Esophagus (tissue), 2 donors: Measurements from ENCODE around the gene FAM13A. TPM values are rescaled to one million over a fixed set of nuclear protein-coding genes. Genes with fewer than 3 reads are reported as not detected.

Experiments
- H3K27ac ChIP-seq, 2 donors: one replicate each; pipeline ENCODE4 v1.5.1; 2013; ENCODE audit warnings: low read depth in 2 of 2, mild to moderate bottlenecking in 2 of 2, inconsistent platforms in 1 of 2, low read length in 1 of 2, moderate library complexity in 1 of 2
- H3K27me3 ChIP-seq, 2 donors: one replicate each; pipeline ENCODE4 v1.6.1; 2013; ENCODE audit warnings: low read length in 2 of 2, control low read depth in 1 of 2, mild to moderate bottlenecking in 1 of 2; ENCODE audit not compliant: insufficient read depth in 2 of 2, control insufficient read depth in 1 of 2
- H3K36me3 ChIP-seq, 2 donors: one replicate each; pipeline ENCODE4 v1.6.1; 2013; ENCODE audit warnings: low read length in 1 of 2; ENCODE audit not compliant: control insufficient read depth in 2 of 2, insufficient read depth in 2 of 2
- H3K4me1 ChIP-seq, 2 donors: one replicate each; pipeline ENCODE4 v1.6.1; 2013; ENCODE audit warnings: low read length in 1 of 2; ENCODE audit not compliant: control insufficient read depth in 2 of 2, insufficient read depth in 2 of 2
- H3K4me3 ChIP-seq, 2 donors: one replicate each; pipeline ENCODE4 v1.5.1; 2013; ENCODE audit warnings: low read length in 2 of 2, mild to moderate bottlenecking in 2 of 2, low read depth in 1 of 2, moderate library complexity in 1 of 2
- H3K9me3 ChIP-seq, 2 donors: one replicate each; pipeline ENCODE4 v1.6.1; 2013; ENCODE audit warnings: mild to moderate bottlenecking in 2 of 2, low read depth in 1 of 2, low read length in 1 of 2, moderate library complexity in 1 of 2; ENCODE audit not compliant: control insufficient read depth in 2 of 2, insufficient read depth in 1 of 2
- WGBS, 2 donors: extraction: QIAGEN DNeasy Blood & Tissue Kit; methylation state at CpG; one replicate each; pipeline ENCODE4 v1.1.7; 2013; 5-methylcytosine and 5-hydroxymethylcytosine counted together
- polyA plus RNA-seq, 2 donors: library from polyadenylated mRNA; stranded (reverse); fragments of 200-250 nt; gene quantifications; one replicate each; pipeline ENCODE4 v1.2.3, GENCODE V29; 2013
- donor health status: healthy with polysubstance abuse.
- donor health status: Bipolar disorder and iron deficiency.

FAM13A gene
- polyA plus RNA-seq, 2 donors: 2.5 to 2.7 TPM

GRCh38 chr4:88816360-88816759, 240.6 kb downstream of the FAM13A start:
- 47 to 49% methylated on average over 4 of the region's 4 CpGs for WGBS, 2 donors
- Histone ChIP-seq H3K9me3 (no peaks in the 10 kb centered on the region), H3K36me3 (no peaks in the 10 kb centered on the region), H3K4me3 (no peak overlapping the region), H3K4me1 (no peaks in the 10 kb centered on the region), H3K27me3 (no peaks in the 10 kb centered on the region), H3K27ac (no peak overlapping the region)

GRCh38 chr4:88814043-88814617, 242.9 kb downstream of the FAM13A start:
- WGBS, 2 donors: 75 to 88% methylated on average over 6 of the region's 6 CpGs
- H3K27ac ChIP-seq: no peak overlapping the region
- H3K36me3 ChIP-seq: no peaks in the 10 kb centered on the region
- H3K4me1 ChIP-seq: no peaks in the 10 kb centered on the region
- H3K4me3 ChIP-seq: no peak overlapping the region
- no peaks in the 10 kb centered on the region for H3K9me3 ChIP-seq
- H3K27me3 ChIP-seq: no peaks in the 10 kb centered on the region

- Histone ChIP-seq H3K27ac (no peak overlapping the region), H3K9me3 (no peaks in the 10 kb centered on the region), H3K36me3 (no peaks in the 10 kb centered on the region), H3K27me3 (no peaks in the 10 kb centered on the region), H3K4me3 (no peak overlapping the region), H3K4me1 (no peaks in the 10 kb centered on the region)
- whole genome bisulfite sequencing, 2 donors: 71 to 83% methylated on average over 4 of the region's 4 CpGs
These were observed 244.0 kb downstream of the FAM13A start for GRCh38 chr4:88813013-88813412.

- Histone ChIP-seq H3K27ac (no peak overlapping the region), H3K4me1 (no peaks in the 10 kb centered on the region)
These were observed 244.6 kb downstream of the FAM13A start for GRCh38 chr4:88812420-88812819.

GRCh38 chr4:88811904-88812303, 245.1 kb downstream of the FAM13A start:
- H3K27ac ChIP-seq: no peak overlapping the region
- no peak overlapping the region for H3K4me3 ChIP-seq
- H3K36me3 ChIP-seq: no peaks in the 10 kb centered on the region
- H3K4me1 ChIP-seq: no peaks in the 10 kb centered on the region
- no peaks in the 10 kb centered on the region for H3K9me3 ChIP-seq
- 90 to 97% methylated on average over 1 of the region's 1 CpG for WGBS, 2 donors
- H3K27me3 ChIP-seq: no peaks in the 10 kb centered on the region

More at GRCh38 chr4:88812420-88812819, 244.6 kb downstream of the FAM13A start:
- Histone ChIP-seq H3K9me3 (no peaks in the 10 kb centered on the region), H3K27me3 (no peaks in the 10 kb centered on the region), H3K4me3 (no peak overlapping the region), H3K36me3 (no peaks in the 10 kb centered on the region)
- 67 to 70% methylated on average over 1 of the region's 1 CpG for WGBS, 2 donors

- H3K36me3 ChIP-seq: no peaks in the 10 kb centered on the region
- H3K27ac ChIP-seq: no peak overlapping the region
- no peaks in the 10 kb centered on the region for H3K4me1 ChIP-seq
- H3K4me3 ChIP-seq: no peak overlapping the region
- no peaks in the 10 kb centered on the region for H3K27me3 ChIP-seq
- no peaks in the 10 kb centered on the region for H3K9me3 ChIP-seq
- WGBS, 2 donors: 76 to 88% methylated on average over 1 of the region's 1 CpG
These were observed 246.7 kb downstream of the FAM13A start for GRCh38 chr4:88810325-88810724.

- WGBS, 2 donors: 61 to 64% methylated on average over 5 of the region's 5 CpGs
- no peak overlapping the region for H3K27ac ChIP-seq
These were observed 247.3 kb downstream of the FAM13A start for GRCh38 chr4:88809576-88810219.

GRCh38 chr4:88809101-88809500, 247.9 kb downstream of the FAM13A start:
- no peaks in the 10 kb centered on the region for H3K27me3 ChIP-seq
- H3K9me3 ChIP-seq: no peaks in the 10 kb centered on the region
- 76 to 82% methylated on average over 2 of the region's 2 CpGs for WGBS, 2 donors
- no peaks in the 10 kb centered on the region for H3K36me3 ChIP-seq
- no peak overlapping the region for H3K4me3 ChIP-seq
- no peaks in the 10 kb centered on the region for H3K4me1 ChIP-seq
- no peak overlapping the region for H3K27ac ChIP-seq

More at GRCh38 chr4:88809576-88810219, 247.3 kb downstream of the FAM13A start:
- no peaks in the 10 kb centered on the region for H3K27me3 ChIP-seq
- H3K9me3 ChIP-seq: no peaks in the 10 kb centered on the region
- H3K4me3 ChIP-seq: no peak overlapping the region
- no peaks in the 10 kb centered on the region for H3K36me3 ChIP-seq
- no peaks in the 10 kb centered on the region for H3K4me1 ChIP-seq

GRCh38 chr4:88807499-88807898, 249.5 kb downstream of the FAM13A start:
- no peaks in the 10 kb centered on the region for H3K4me1 ChIP-seq
- no peak overlapping the region for H3K27ac ChIP-seq
- H3K36me3 ChIP-seq: no peaks in the 10 kb centered on the region
- no peaks in the 10 kb centered on the region for H3K27me3 ChIP-seq
- WGBS, 2 donors: 54 to 56% methylated on average over 4 of the region's 4 CpGs
- H3K4me3 ChIP-seq: no peak overlapping the region
- H3K9me3 ChIP-seq: no peaks in the 10 kb centered on the region

- H3K4me1 ChIP-seq: no peaks in the 10 kb centered on the region
- H3K36me3 ChIP-seq: no peaks in the 10 kb centered on the region
- no peak overlapping the region for H3K4me3 ChIP-seq
- WGBS, 2 donors: 91 to 93% methylated on average over 2 of the region's 2 CpGs
- no peaks in the 10 kb centered on the region for H3K9me3 ChIP-seq
- H3K27ac ChIP-seq: no peak overlapping the region
- H3K27me3 ChIP-seq: no peaks in the 10 kb centered on the region
These were observed 252.8 kb downstream of the FAM13A start for GRCh38 chr4:88804234-88804633.
